Activated CD4-positive, alpha-beta T cell treated with anti-CD3 and anti-CD28 coated beads, Interleukin-2, amount 10 ng/mL, durations not matched to agents 7 days and 5 days (primary cell): ENCODE results near the gene HSFX2. TPM values are rescaled to one million over a fixed set of nuclear protein-coding genes. Genes with fewer than 3 reads are reported as not detected.
"Not testable (repeated sequence)": the region's sequence is repeated elsewhere in the genome, so short reads cannot be mapped to it uniquely, and the experiment has no call there.

Experiments used
- CTCF ChIA-PET: fragments of 350-600 bp; sonication (Branson Sonifier 250); formaldehyde crosslinking; loops from one replicate; lab custom pipeline; 2021; ENCODE audit warnings: antibody characterized with exemption; lab: Charles Lee
- POLR2A ChIA-PET: fragments of 350-600 bp; sonication (Branson Sonifier 250); formaldehyde crosslinking; loops from one replicate; lab custom pipeline; 2021; ENCODE audit warnings: antibody characterized with exemption; lab: Charles Lee
- DNase-seq: peaks from one replicate; pipeline ENCODE4 v3.0.0-alpha.2; 2020
- H3K27ac Mint-ChIP-seq: one replicate; pipeline ENCODE4 v1.8.0; 2021; ENCODE audit warnings: mild to moderate bottlenecking, moderate library complexity, mixed read lengths
- H3K27me3 Mint-ChIP-seq: one replicate; pipeline ENCODE4 v1.8.0; 2021; ENCODE audit warnings: mixed read lengths
- H3K36me3 Mint-ChIP-seq: one replicate; pipeline ENCODE4 v1.8.0; 2021; ENCODE audit warnings: low read depth, mixed read lengths
- H3K4me1 Mint-ChIP-seq: one replicate; pipeline ENCODE4 v1.8.0; 2021; ENCODE audit warnings: mixed read lengths
- H3K4me3 Mint-ChIP-seq: one replicate; pipeline ENCODE4 v1.8.0; 2021; ENCODE audit warnings: mild to moderate bottlenecking, moderate library complexity, mixed read lengths
- H3K9me3 Mint-ChIP-seq: one replicate; pipeline ENCODE4 v1.8.0; 2021; ENCODE audit warnings: mixed read lengths
- total RNA-seq, 2 experiments: library from RNA; stranded (reverse); gene quantifications; one replicate each; pipeline ENCODE4 v1.2.3, GENCODE V29; 2021

The HSFX2 gene
- total RNA-seq, 2 experiments from 2014 or later, result 0.35 TPM; not detected in 1

GRCh38 chrX:149619662-149620061 is 24.5 kb upstream of the HSFX2 start:
- CTCF ChIA-PET, H3K36me3 Mint-ChIP-seq, DNase-seq, H3K27me3 Mint-ChIP-seq, H3K4me1 Mint-ChIP-seq, H3K27ac Mint-ChIP-seq, POLR2A ChIA-PET, H3K4me3 Mint-ChIP-seq, H3K9me3 Mint-ChIP-seq: not testable (repeated sequence)

- H3K36me3 Mint-ChIP-seq, result no peaks in the 10 kb centered on the region
- H3K9me3 Mint-ChIP-seq, result no peaks in the 10 kb centered on the region
- ChIA-PET CTCF (no interaction called here), POLR2A (no interaction called here)
- no peak for DNase-seq
- no peak overlapping the region for H3K4me3 Mint-ChIP-seq
- no peak overlapping the region for H3K27ac Mint-ChIP-seq
- no peaks in the 10 kb centered on the region for H3K27me3 Mint-ChIP-seq
- peaks cover 2% of the 10 kb centered on the region for H3K4me1 Mint-ChIP-seq
Measured at GRCh38 chrX:149618871-149619270, 23.8 kb upstream of the HSFX2 start.

- peaks cover 6% of the 10 kb centered on the region for H3K36me3 Mint-ChIP-seq
- H3K27me3 Mint-ChIP-seq, result no peaks in the 10 kb centered on the region
- POLR2A ChIA-PET, result no interaction called here
- H3K4me1 Mint-ChIP-seq, result no peaks in the 10 kb centered on the region
- DNase-seq, result no peak
- CTCF ChIA-PET, result interaction anchor here (1.3 kb wide), 1 partner anchor 17 kb away, joined by 3 read pairs; no protein-coding TSS in a partner anchor
- H3K27ac Mint-ChIP-seq, result no peak overlapping the region
- no peak overlapping the region for H3K4me3 Mint-ChIP-seq
- H3K9me3 Mint-ChIP-seq, result no peaks in the 10 kb centered on the region
Measured at GRCh38 chrX:149611623-149612175, 16.6 kb upstream of the HSFX2 start.

GRCh38 chrX:149610511-149610910 is 15.4 kb upstream of the HSFX2 start:
- Mint-ChIP-seq H3K4me3 (no peak overlapping the region), H3K36me3 (peaks cover 11% of the 10 kb centered on the region), H3K27me3 (no peaks in the 10 kb centered on the region), H3K4me1 (no peaks in the 10 kb centered on the region), H3K9me3 (no peaks in the 10 kb centered on the region), H3K27ac (no peak overlapping the region)
- POLR2A ChIA-PET, result no interaction called here
- CTCF ChIA-PET, result no interaction called here
- DNase-seq, result no peak

GRCh38 chrX:149607699-149608098 is 12.6 kb upstream of the HSFX2 start:
- CTCF ChIA-PET, result interaction anchor here (0.6 to 0.7 kb wide), 2 partner anchors 398 to 1068 kb away, joined by 3 read pairs; no protein-coding TSS in a partner anchor
- H3K4me3 Mint-ChIP-seq, result no peak overlapping the region
- H3K36me3 Mint-ChIP-seq, result peaks cover 16% of the 10 kb centered on the region
- DNase-seq, result no peak
- no peaks in the 10 kb centered on the region for H3K27me3 Mint-ChIP-seq
- POLR2A ChIA-PET, result no interaction called here
- no peaks in the 10 kb centered on the region for H3K9me3 Mint-ChIP-seq
- no peaks in the 10 kb centered on the region for H3K4me1 Mint-ChIP-seq
- H3K27ac Mint-ChIP-seq, result no peak overlapping the region

- DNase-seq, H3K27me3 Mint-ChIP-seq, CTCF ChIA-PET, H3K9me3 Mint-ChIP-seq, H3K27ac Mint-ChIP-seq, H3K4me3 Mint-ChIP-seq, POLR2A ChIA-PET, H3K4me1 Mint-ChIP-seq: not testable (repeated sequence)
- H3K36me3 Mint-ChIP-seq, result peaks cover 16% of the 10 kb centered on the region
Measured at GRCh38 chrX:149605248-149605885, 10.3 kb upstream of the HSFX2 start.

- H3K9me3 Mint-ChIP-seq, H3K27me3 Mint-ChIP-seq, POLR2A ChIA-PET, H3K4me1 Mint-ChIP-seq, CTCF ChIA-PET, DNase-seq, H3K36me3 Mint-ChIP-seq, H3K27ac Mint-ChIP-seq, H3K4me3 Mint-ChIP-seq: not testable (repeated sequence)
Measured at GRCh38 chrX:149598603-149599002, 3.5 kb upstream of the HSFX2 start.

GRCh38 chrX:149595943-149596342 is 829 bp upstream of the HSFX2 start:
- DNase-seq, H3K27me3 Mint-ChIP-seq, H3K4me3 Mint-ChIP-seq, H3K9me3 Mint-ChIP-seq, POLR2A ChIA-PET, H3K4me1 Mint-ChIP-seq, CTCF ChIA-PET, H3K27ac Mint-ChIP-seq, H3K36me3 Mint-ChIP-seq: not testable (repeated sequence)

- H3K27ac Mint-ChIP-seq, H3K9me3 Mint-ChIP-seq, H3K36me3 Mint-ChIP-seq, DNase-seq, H3K4me1 Mint-ChIP-seq, CTCF ChIA-PET, H3K27me3 Mint-ChIP-seq, H3K4me3 Mint-ChIP-seq, POLR2A ChIA-PET: not testable (repeated sequence)
Measured at GRCh38 chrX:149590993-149591392, 4.1 kb downstream of the HSFX2 start.

GRCh38 chrX:149587359-149587758 is 7.8 kb downstream of the HSFX2 start, which contains the start of gene MAGEA9B:
TSS of gene MAGEA9B (minus strand) at chrX:149587459. CDS start at chrX:149583179, 4,280 bp downstream.
- H3K27ac Mint-ChIP-seq, H3K4me1 Mint-ChIP-seq, POLR2A ChIA-PET, H3K9me3 Mint-ChIP-seq, H3K36me3 Mint-ChIP-seq, CTCF ChIA-PET, DNase-seq, H3K4me3 Mint-ChIP-seq, H3K27me3 Mint-ChIP-seq: not testable (repeated sequence)

- H3K9me3 Mint-ChIP-seq, H3K4me3 Mint-ChIP-seq, H3K4me1 Mint-ChIP-seq, POLR2A ChIA-PET, DNase-seq, H3K27ac Mint-ChIP-seq, CTCF ChIA-PET, H3K27me3 Mint-ChIP-seq, H3K36me3 Mint-ChIP-seq: not testable (repeated sequence)
Measured at GRCh38 chrX:149585631-149586030, 9.5 kb downstream of the HSFX2 start.

GRCh38 chrX:149573456-149573855 is 21.7 kb downstream of the HSFX2 start:
- H3K36me3 Mint-ChIP-seq, H3K27me3 Mint-ChIP-seq, POLR2A ChIA-PET, DNase-seq, H3K4me3 Mint-ChIP-seq, H3K27ac Mint-ChIP-seq, H3K9me3 Mint-ChIP-seq, CTCF ChIA-PET: not testable (repeated sequence)
- peaks cover 16% of the 10 kb centered on the region for H3K4me1 Mint-ChIP-seq

GRCh38 chrX:149572743-149573142 is 22.4 kb downstream of the HSFX2 start:
- Mint-ChIP-seq H3K27me3 (no peaks in the 10 kb centered on the region), H3K36me3 (no peaks in the 10 kb centered on the region), H3K27ac (peak overlapping the region; percentile 81), H3K9me3 (no peaks in the 10 kb centered on the region), H3K4me1 (peaks cover 16% of the 10 kb centered on the region), H3K4me3 (no peak overlapping the region)
- no peak for DNase-seq
- POLR2A ChIA-PET, result no interaction called here
- CTCF ChIA-PET, result interaction anchor here (0.6 kb wide), 1 partner anchor 68 kb away, joined by 3 read pairs; no protein-coding TSS in a partner anchor

- Mint-ChIP-seq H3K27me3 (no peaks in the 10 kb centered on the region), H3K27ac (no peak overlapping the region), H3K36me3 (no peaks in the 10 kb centered on the region), H3K4me3 (no peak overlapping the region), H3K4me1 (peaks cover 16% of the 10 kb centered on the region), H3K9me3 (no peaks in the 10 kb centered on the region)
- ChIA-PET POLR2A (no interaction called here), CTCF (no interaction called here)
- no peak for DNase-seq
Measured at GRCh38 chrX:149571770-149572169, 23.3 kb downstream of the HSFX2 start.
